ENCODE results near the gene TTC23L. TPM values are rescaled to one million over a fixed set of nuclear protein-coding genes. Genes with fewer than 3 reads are reported as not detected.
"Not testable (repeated sequence)": the region's sequence is repeated elsewhere in the genome, so short reads cannot be mapped to it uniquely, and the experiment has no call there.

TTC23L gene
- total RNA-seq, 1 experiment from 2014 or later: 0.55 TPM

GRCh38 chr5:34822956-34823715, 15.8 kb upstream of the TTC23L start:
- no peaks in the 10 kb centered on the region for H3K27me3 ChIP-seq (ENCODE audit: control insufficient read depth, insufficient read depth, low read length)
- peaks cover 42% of the 10 kb centered on the region for H3K36me3 ChIP-seq (replicated peaks; ENCODE audit: control insufficient read depth, insufficient read depth, low read length)
- DNase-seq: no peak
- no peak overlapping the region for H3K4me3 ChIP-seq (ENCODE audit: insufficient read depth, low read depth, low read length)

DNA sequence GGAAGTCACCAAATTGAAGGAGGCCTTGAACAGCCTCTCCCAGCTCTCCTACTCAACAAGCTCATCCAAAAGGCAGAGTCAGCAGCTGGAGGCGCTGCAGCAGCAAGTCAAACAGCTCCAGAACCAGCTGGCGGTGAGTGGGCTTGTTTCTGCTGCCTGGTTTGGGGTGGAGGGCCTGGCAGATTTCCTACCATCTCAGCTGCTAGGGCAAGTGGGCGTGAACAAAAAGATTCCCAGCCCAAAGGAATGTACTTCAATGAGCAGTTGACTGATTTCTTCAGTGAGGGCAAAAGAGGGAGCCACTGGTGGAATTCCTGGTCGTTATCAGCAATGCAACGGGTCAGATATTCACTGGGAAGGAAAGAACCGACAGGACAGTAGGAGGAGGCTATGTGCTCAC, 12.6 kb upstream of the TTC23L start:
- H3K27me3 ChIP-seq (ENCODE audit: control insufficient read depth, insufficient read depth, low read length): no peaks in the 10 kb centered on the region
- H3K4me3 ChIP-seq (ENCODE audit: insufficient read depth, low read depth, low read length): no peak overlapping the region
- DNase-seq: no peak
- H3K36me3 ChIP-seq (replicated peaks; ENCODE audit: control insufficient read depth, insufficient read depth, low read length): peaks cover 59% of the 10 kb centered on the region

- Histone ChIP-seq H3K27me3 (ENCODE audit: control insufficient read depth, insufficient read depth, low read length) (no peaks in the 10 kb centered on the region), H3K36me3 (replicated peaks; ENCODE audit: control insufficient read depth, insufficient read depth, low read length) (peaks cover 60% of the 10 kb centered on the region), H3K4me3 (ENCODE audit: insufficient read depth, low read depth, low read length) (no peak overlapping the region)
- DNase-seq: no peak
Measured at GRCh38 chr5:34827588-34828506, 11.1 kb upstream of the TTC23L start.

- not testable (repeated sequence) for H3K4me3 ChIP-seq (ENCODE audit: insufficient read depth, low read depth, low read length); H3K27me3 ChIP-seq (ENCODE audit: control insufficient read depth, insufficient read depth, low read length); DNase-seq
- H3K36me3 ChIP-seq (replicated peaks; ENCODE audit: control insufficient read depth, insufficient read depth, low read length): peaks cover 47% of the 10 kb centered on the region
Measured at GRCh38 chr5:34830827-34831226, 8.1 kb upstream of the TTC23L start.

GRCh38 chr5:34831303-34831702, 7.7 kb upstream of the TTC23L start:
- H3K27me3 ChIP-seq (ENCODE audit: control insufficient read depth, insufficient read depth, low read length): no peaks in the 10 kb centered on the region
- H3K36me3 ChIP-seq (replicated peaks; ENCODE audit: control insufficient read depth, insufficient read depth, low read length): peaks cover 44% of the 10 kb centered on the region
- DNase-seq: no peak
- H3K4me3 ChIP-seq (ENCODE audit: insufficient read depth, low read depth, low read length): no peak overlapping the region

DNA sequence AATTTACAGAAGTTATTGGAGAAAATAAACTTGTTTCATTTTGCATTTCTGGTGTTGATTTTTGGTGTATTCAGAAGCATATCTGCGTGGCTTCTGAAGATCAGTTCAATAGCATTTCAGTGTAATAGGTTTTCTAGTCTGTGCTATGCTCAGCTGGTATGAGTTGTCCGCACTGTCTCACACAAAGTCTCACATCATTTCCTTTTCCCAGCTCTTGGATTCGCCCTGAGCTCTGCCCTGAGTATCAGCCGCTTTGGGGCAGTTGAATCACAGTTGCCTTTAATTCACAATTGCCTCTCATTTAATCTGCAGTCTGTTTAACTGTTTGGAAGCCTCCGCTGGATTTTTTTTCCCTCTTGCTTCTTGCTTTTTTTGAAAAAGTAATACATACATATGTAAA, 6.4 kb upstream of the TTC23L start:
- no peak for DNase-seq
- H3K36me3 ChIP-seq (replicated peaks; ENCODE audit: control insufficient read depth, insufficient read depth, low read length): peaks cover 32% of the 10 kb centered on the region
- no peak overlapping the region for H3K4me3 ChIP-seq (ENCODE audit: insufficient read depth, low read depth, low read length)
- no peaks in the 10 kb centered on the region for H3K27me3 ChIP-seq (ENCODE audit: control insufficient read depth, insufficient read depth, low read length)

- H3K27me3 ChIP-seq (ENCODE audit: control insufficient read depth, insufficient read depth, low read length): no peaks in the 10 kb centered on the region
- H3K4me3 ChIP-seq (ENCODE audit: insufficient read depth, low read depth, low read length): no peak overlapping the region
- DNase-seq: no peak
- peaks cover 28% of the 10 kb centered on the region for H3K36me3 ChIP-seq (replicated peaks; ENCODE audit: control insufficient read depth, insufficient read depth, low read length)
Measured at GRCh38 chr5:34833090-34833489, 5.9 kb upstream of the TTC23L start.

GRCh38 chr5:34833976-34834793, 4.8 kb upstream of the TTC23L start:
- peak; percentile 12 for DNase-seq
- H3K27me3 ChIP-seq (ENCODE audit: control insufficient read depth, insufficient read depth, low read length): no peaks in the 10 kb centered on the region
- H3K4me3 ChIP-seq (ENCODE audit: insufficient read depth, low read depth, low read length): no peak overlapping the region
- peaks cover 23% of the 10 kb centered on the region for H3K36me3 ChIP-seq (replicated peaks; ENCODE audit: control insufficient read depth, insufficient read depth, low read length)

- Histone ChIP-seq H3K4me3 (ENCODE audit: insufficient read depth, low read depth, low read length) (no peak overlapping the region), H3K36me3 (replicated peaks; ENCODE audit: control insufficient read depth, insufficient read depth, low read length) (peaks cover 20% of the 10 kb centered on the region)
- no peak for DNase-seq
Measured at GRCh38 chr5:34834794-34835089, 4.2 kb upstream of the TTC23L start.

GRCh38 chr5:34835664-34836063, 3.3 kb upstream of the TTC23L start:
- Histone ChIP-seq H3K27me3 (ENCODE audit: control insufficient read depth, insufficient read depth, low read length) (no peaks in the 10 kb centered on the region), H3K36me3 (replicated peaks; ENCODE audit: control insufficient read depth, insufficient read depth, low read length) (peaks cover 12% of the 10 kb centered on the region), H3K4me3 (ENCODE audit: insufficient read depth, low read depth, low read length) (no peak overlapping the region)
- DNase-seq: no peak

More at GRCh38 chr5:34834794-34835089, 4.2 kb upstream of the TTC23L start:
- no peaks in the 10 kb centered on the region for H3K27me3 ChIP-seq (ENCODE audit: control insufficient read depth, insufficient read depth, low read length)

- H3K27me3 ChIP-seq (ENCODE audit: control insufficient read depth, insufficient read depth, low read length): no peaks in the 10 kb centered on the region
Measured at GRCh38 chr5:34841816-34842215, 2.9 kb downstream of the TTC23L start.

GRCh38 chr5:34842554-34842953, 3.6 kb downstream of the TTC23L start:
- no peak overlapping the region for H3K4me3 ChIP-seq (ENCODE audit: insufficient read depth, low read depth, low read length)
- H3K27me3 ChIP-seq (ENCODE audit: control insufficient read depth, insufficient read depth, low read length): no peaks in the 10 kb centered on the region
- no peak for DNase-seq
- 0 out of 2 replicates have a peak, but pooled peaks cover 2% of the 10 kb centered on the region for H3K36me3 ChIP-seq (replicated peaks; ENCODE audit: control insufficient read depth, insufficient read depth, low read length)

More at GRCh38 chr5:34841816-34842215, 2.9 kb downstream of the TTC23L start:
- no peak for DNase-seq
- Histone ChIP-seq H3K36me3 (replicated peaks; ENCODE audit: control insufficient read depth, insufficient read depth, low read length) (0 out of 2 replicates have a peak, but pooled peaks cover 2% of the 10 kb centered on the region), H3K4me3 (ENCODE audit: insufficient read depth, low read depth, low read length) (no peak overlapping the region)

GRCh38 chr5:34843497-34843896, 4.5 kb downstream of the TTC23L start:
- Histone ChIP-seq H3K27me3 (ENCODE audit: control insufficient read depth, insufficient read depth, low read length) (no peaks in the 10 kb centered on the region), H3K4me3 (ENCODE audit: insufficient read depth, low read depth, low read length) (no peak overlapping the region), H3K36me3 (replicated peaks; ENCODE audit: control insufficient read depth, insufficient read depth, low read length) (0 out of 2 replicates have a peak, but pooled peaks cover 2% of the 10 kb centered on the region)
- DNase-seq: no peak

DNA sequence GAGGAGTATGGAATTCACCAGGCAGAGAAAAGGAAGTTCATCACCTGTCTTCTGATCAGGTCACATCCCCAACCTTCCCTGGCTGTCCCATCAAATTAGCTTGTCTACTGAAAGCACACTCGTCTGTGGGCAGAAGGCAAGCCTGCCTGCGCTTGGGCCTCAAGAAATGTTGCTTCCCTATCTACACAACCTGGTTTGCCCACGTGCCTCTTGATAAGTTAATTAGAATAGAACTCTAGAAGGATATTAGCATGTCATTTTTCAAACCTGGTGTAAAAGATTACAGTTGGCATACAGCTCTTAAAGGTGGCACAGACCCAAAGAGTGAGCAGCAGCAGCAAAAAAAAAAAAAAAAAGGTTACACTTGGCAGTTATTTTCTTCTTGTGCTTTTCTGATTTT, 5.1 kb downstream of the TTC23L start:
- DNase-seq: no peak
- 0 out of 2 replicates have a peak, but pooled peaks cover 2% of the 10 kb centered on the region for H3K36me3 ChIP-seq (replicated peaks; ENCODE audit: control insufficient read depth, insufficient read depth, low read length)
- no peak overlapping the region for H3K4me3 ChIP-seq (ENCODE audit: insufficient read depth, low read depth, low read length)
- no peaks in the 10 kb centered on the region for H3K27me3 ChIP-seq (ENCODE audit: control insufficient read depth, insufficient read depth, low read length)
